Activated CD4-positive, alpha-beta T cell treated with anti-CD3 and anti-CD28 coated beads, Interleukin-2, amount 10 ng/mL, durations not matched to agents 7 days and 5 days (primary cell): ENCODE results near the gene EIF3L. TPM values are rescaled to one million over a fixed set of nuclear protein-coding genes. Genes with fewer than 3 reads are reported as not detected.

Experiments used
- CTCF ChIA-PET: fragments of 350-600 bp; sonication (Branson Sonifier 250); formaldehyde crosslinking; loops from one replicate; lab custom pipeline; 2021; ENCODE audit warnings: antibody characterized with exemption; lab: Charles Lee
- POLR2A ChIA-PET: fragments of 350-600 bp; sonication (Branson Sonifier 250); formaldehyde crosslinking; loops from one replicate; lab custom pipeline; 2021; ENCODE audit warnings: antibody characterized with exemption; lab: Charles Lee
- DNase-seq: peaks from one replicate; pipeline ENCODE4 v3.0.0-alpha.2; 2020
- H3K27ac Mint-ChIP-seq: one replicate; pipeline ENCODE4 v1.8.0; 2021; ENCODE audit warnings: mild to moderate bottlenecking, moderate library complexity, mixed read lengths
- H3K27me3 Mint-ChIP-seq: one replicate; pipeline ENCODE4 v1.8.0; 2021; ENCODE audit warnings: mixed read lengths
- H3K36me3 Mint-ChIP-seq: one replicate; pipeline ENCODE4 v1.8.0; 2021; ENCODE audit warnings: low read depth, mixed read lengths
- H3K4me1 Mint-ChIP-seq: one replicate; pipeline ENCODE4 v1.8.0; 2021; ENCODE audit warnings: mixed read lengths
- H3K4me3 Mint-ChIP-seq: one replicate; pipeline ENCODE4 v1.8.0; 2021; ENCODE audit warnings: mild to moderate bottlenecking, moderate library complexity, mixed read lengths
- H3K9me3 Mint-ChIP-seq: one replicate; pipeline ENCODE4 v1.8.0; 2021; ENCODE audit warnings: mixed read lengths
- total RNA-seq, 2 experiments: library from RNA; stranded (reverse); gene quantifications; one replicate each; pipeline ENCODE4 v1.2.3, GENCODE V29; 2021

Gene EIF3L
- total RNA-seq, 2 experiments from 2014 or later: 444 to 449 TPM

GRCh38 chr22:37820350-37820749, 28.9 kb upstream of the EIF3L start:
- H3K4me3 Mint-ChIP-seq: no peak overlapping the region
- peaks cover 40% of the 10 kb centered on the region for H3K27me3 Mint-ChIP-seq
- no peak for DNase-seq
- H3K4me1 Mint-ChIP-seq: peaks cover 20% of the 10 kb centered on the region
- no peaks in the 10 kb centered on the region for H3K9me3 Mint-ChIP-seq
- ChIA-PET CTCF (interaction anchor here (1.6 to 4.1 kb wide), 3 partner anchors 12 to 15 kb away, joined by 3 to 59 read pairs (median 5); partner anchors contain the start of gene GCAT), POLR2A (interaction anchor here (0.6 kb wide), 2 partner anchors 39 to 66 kb away, joined by 3 to 5 read pairs; no protein-coding TSS in a partner anchor)
- H3K27ac Mint-ChIP-seq: no peak overlapping the region
- peaks cover 1% of the 10 kb centered on the region for H3K36me3 Mint-ChIP-seq

- no peak overlapping the region for H3K4me3 Mint-ChIP-seq
Measured at GRCh38 chr22:37822079-37822833, 27.0 kb upstream of the EIF3L start.

DNA sequence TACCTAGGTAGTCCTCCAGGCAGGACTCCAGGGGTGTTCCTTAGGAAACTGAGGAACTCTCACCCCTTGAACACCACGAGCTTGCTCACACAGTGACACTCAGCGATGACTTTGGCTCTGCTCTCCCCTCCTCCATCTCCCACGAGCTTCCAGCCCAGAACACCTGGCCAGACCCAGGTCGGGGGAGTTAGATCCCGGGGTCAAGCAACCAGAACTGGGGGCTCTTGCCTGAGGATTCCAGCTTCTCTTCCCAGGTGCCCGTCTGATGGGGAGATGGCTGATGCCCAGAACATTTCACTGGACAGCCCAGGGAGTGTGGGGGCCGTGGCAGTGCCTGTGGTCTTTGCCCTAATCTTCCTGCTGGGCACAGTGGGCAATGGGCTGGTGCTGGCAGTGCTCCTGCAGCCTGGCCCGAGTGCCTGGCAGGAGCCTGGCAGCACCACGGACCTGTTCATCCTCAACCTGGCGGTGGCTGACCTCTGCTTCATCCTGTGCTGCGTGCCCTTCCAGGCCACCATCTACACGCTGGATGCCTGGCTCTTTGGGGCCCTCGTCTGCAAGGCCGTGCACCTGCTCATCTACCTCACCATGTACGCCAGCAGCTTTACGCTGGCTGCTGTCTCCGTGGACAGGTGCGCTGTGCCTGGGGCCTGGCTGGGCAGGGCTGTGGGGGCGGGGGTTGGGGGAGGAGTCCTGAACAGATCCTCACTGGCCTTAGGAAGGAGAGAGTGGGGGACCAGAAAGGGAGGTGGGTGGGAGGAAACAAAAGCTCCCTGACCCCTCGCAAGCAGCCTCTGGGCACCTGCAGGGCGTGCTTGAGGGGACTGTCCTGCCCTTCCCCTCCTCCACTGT, 25.9 kb upstream of the EIF3L start, which contains the start of gene GALR3:
TSS of gene GALR3 (plus strand) at position 249 of the 852 bp plus-strand sequence. CDS start at position 274, 25 bp downstream.
- H3K27ac Mint-ChIP-seq: peak within 1 kb of the TSS; percentile 41
- H3K36me3 Mint-ChIP-seq: no peaks in the 10 kb centered on the region
- H3K4me3 Mint-ChIP-seq: peak within 1 kb of the TSS; percentile 70
- POLR2A ChIA-PET: no interaction called here
- DNase-seq: no peak
- no peaks in the 10 kb centered on the region for H3K9me3 Mint-ChIP-seq
- CTCF ChIA-PET: interaction anchor here (1.0 to 2.5 kb wide), 4 partner anchors 16 to 272 kb away, joined by 3 to 7 read pairs (median 4); partner anchors contain the start of genes GCAT and MICALL1
- H3K27me3 Mint-ChIP-seq: peaks cover 40% of the 10 kb centered on the region
- H3K4me1 Mint-ChIP-seq: peaks cover 15% of the 10 kb centered on the region

More at GRCh38 chr22:37822079-37822833, 27.0 kb upstream of the EIF3L start:
- H3K27me3 Mint-ChIP-seq: peaks cover 40% of the 10 kb centered on the region
- ChIA-PET POLR2A (no interaction called here), CTCF (interaction anchor here (1.1 kb wide), 1 partner anchor 15 kb away, joined by 3 read pairs; the partner anchor contains the start of gene GCAT)
- H3K27ac Mint-ChIP-seq: no peak overlapping the region
- H3K4me1 Mint-ChIP-seq: peaks cover 23% of the 10 kb centered on the region
- no peak for DNase-seq
- H3K9me3 Mint-ChIP-seq: no peaks in the 10 kb centered on the region
- no peaks in the 10 kb centered on the region for H3K36me3 Mint-ChIP-seq

- DNase-seq: no peak
- no peaks in the 10 kb centered on the region for H3K9me3 Mint-ChIP-seq
- H3K27ac Mint-ChIP-seq: peak overlapping the region; percentile 72
- peaks cover 2% of the 10 kb centered on the region for H3K36me3 Mint-ChIP-seq
- peaks cover 29% of the 10 kb centered on the region for H3K27me3 Mint-ChIP-seq
- H3K4me1 Mint-ChIP-seq: peaks cover 8% of the 10 kb centered on the region
- H3K4me3 Mint-ChIP-seq: peak overlapping the region; percentile 70
- ChIA-PET POLR2A (no interaction called here), CTCF (interaction anchor here (0.7 to 2.5 kb wide), 4 partner anchors 8 to 81 kb away, joined by 3 to 7 read pairs (median 4); partner anchors contain the start of gene MICALL1)
Measured at GRCh38 chr22:37824674-37825641, 24.3 kb upstream of the EIF3L start.

DNA sequence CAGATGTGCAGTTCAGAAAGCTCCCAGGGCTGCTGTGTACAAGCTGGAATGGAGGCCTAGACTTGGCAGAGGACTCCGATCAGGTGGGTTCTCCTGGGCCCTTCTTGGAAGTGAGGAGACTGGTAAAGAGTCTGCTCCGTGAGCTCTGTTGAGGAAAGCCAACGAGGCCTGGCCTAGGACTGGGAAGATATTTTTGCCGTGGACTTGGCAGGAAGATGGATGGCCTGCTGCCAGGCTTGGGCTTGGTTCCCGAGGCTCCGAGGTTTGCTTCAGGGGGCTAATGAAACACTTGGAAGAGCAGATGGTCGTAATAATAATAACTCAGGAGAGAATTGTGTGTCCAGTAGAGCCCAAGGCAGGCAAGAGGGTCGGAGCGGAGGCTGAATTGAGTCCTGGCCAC, 22.2 kb upstream of the EIF3L start:
- Mint-ChIP-seq H3K27ac (no peak overlapping the region), H3K36me3 (peaks cover 14% of the 10 kb centered on the region), H3K4me3 (no peak overlapping the region), H3K4me1 (peaks cover 6% of the 10 kb centered on the region), H3K9me3 (no peaks in the 10 kb centered on the region), H3K27me3 (peaks cover 15% of the 10 kb centered on the region)
- ChIA-PET POLR2A (no interaction called here), CTCF (interaction anchor here (0.5 to 4.5 kb wide), 2 partner anchors 10 to 14 kb away, joined by 6 to 27 read pairs; no protein-coding TSS in a partner anchor)
- no peak for DNase-seq

DNA sequence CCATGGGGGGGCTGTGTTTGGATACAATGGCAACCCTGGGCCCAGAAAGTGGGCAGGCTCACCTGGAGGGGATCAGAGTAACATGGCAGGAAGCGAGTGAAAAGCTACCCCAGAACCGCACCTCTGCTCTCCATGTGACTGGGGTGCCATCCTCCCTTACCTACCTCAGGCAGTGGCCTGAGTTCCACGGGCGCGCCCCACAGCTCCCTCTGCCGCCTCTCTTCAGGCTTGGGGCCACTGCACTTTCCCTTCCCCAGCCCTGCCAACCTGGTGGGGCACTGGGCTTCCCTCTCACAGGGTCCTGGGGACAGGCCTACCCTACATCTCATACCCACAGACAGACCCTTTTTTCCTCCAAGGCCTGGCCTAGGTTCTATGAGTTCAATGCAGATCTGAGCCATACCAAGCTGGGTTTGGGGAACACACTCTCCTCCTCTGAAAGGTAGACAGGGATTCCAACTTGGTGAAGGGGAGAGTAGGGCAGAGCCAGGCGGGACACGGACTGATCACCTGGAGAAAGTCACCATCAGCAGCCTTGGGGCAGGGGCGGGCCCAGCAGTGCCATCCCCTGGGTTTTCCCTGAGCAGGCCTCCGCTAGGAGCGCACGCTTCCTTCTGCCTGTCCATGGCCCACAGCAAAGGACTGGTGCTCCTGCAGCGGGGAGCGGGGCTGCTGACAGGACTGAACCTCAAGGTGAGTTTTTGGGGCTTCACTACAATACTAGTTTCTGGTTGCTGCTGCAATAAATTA, 19.0 kb upstream of the EIF3L start:
- ChIA-PET CTCF (interaction anchor here (1.3 to 4.5 kb wide), 2 partner anchors 13 to 14 kb away, joined by 3 to 27 read pairs; partner anchors contain the start of gene ANKRD54), POLR2A (interaction anchor here (0.6 kb wide), 1 partner anchor 485 kb away, joined by 10 read pairs; no protein-coding TSS in a partner anchor)
- Mint-ChIP-seq H3K27ac (no peak overlapping the region), H3K36me3 (peaks cover 26% of the 10 kb centered on the region), H3K4me1 (peaks cover 3% of the 10 kb centered on the region), H3K27me3 (no peaks in the 10 kb centered on the region), H3K4me3 (no peak overlapping the region), H3K9me3 (no peaks in the 10 kb centered on the region)
- no peak for DNase-seq

DNA sequence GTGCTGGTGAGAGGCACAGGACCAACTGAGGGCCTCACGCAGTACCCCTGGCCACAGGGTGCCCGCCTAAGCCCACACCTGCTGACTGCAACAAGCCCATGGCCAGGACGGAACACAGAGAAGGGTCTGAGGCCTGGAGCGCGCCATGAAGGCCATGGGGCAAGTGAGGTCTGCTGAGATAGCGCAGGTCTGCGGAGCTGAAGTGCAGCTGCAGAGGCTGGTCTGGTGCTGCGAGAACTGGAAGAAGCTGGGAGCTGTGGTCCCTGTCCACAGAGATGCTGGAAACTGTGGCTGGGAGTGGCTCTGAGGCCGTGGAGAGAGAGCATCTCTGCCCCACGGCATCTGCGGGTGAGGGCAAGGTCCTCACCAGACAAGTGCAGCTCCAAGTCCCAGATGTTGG, 17.7 kb upstream of the EIF3L start:
- Mint-ChIP-seq H3K36me3 (peaks cover 26% of the 10 kb centered on the region), H3K4me3 (no peak overlapping the region), H3K4me1 (no peaks in the 10 kb centered on the region), H3K27ac (no peak overlapping the region), H3K27me3 (no peaks in the 10 kb centered on the region), H3K9me3 (no peaks in the 10 kb centered on the region)
- ChIA-PET CTCF (no interaction called here), POLR2A (no interaction called here)
- DNase-seq: no peak

DNA sequence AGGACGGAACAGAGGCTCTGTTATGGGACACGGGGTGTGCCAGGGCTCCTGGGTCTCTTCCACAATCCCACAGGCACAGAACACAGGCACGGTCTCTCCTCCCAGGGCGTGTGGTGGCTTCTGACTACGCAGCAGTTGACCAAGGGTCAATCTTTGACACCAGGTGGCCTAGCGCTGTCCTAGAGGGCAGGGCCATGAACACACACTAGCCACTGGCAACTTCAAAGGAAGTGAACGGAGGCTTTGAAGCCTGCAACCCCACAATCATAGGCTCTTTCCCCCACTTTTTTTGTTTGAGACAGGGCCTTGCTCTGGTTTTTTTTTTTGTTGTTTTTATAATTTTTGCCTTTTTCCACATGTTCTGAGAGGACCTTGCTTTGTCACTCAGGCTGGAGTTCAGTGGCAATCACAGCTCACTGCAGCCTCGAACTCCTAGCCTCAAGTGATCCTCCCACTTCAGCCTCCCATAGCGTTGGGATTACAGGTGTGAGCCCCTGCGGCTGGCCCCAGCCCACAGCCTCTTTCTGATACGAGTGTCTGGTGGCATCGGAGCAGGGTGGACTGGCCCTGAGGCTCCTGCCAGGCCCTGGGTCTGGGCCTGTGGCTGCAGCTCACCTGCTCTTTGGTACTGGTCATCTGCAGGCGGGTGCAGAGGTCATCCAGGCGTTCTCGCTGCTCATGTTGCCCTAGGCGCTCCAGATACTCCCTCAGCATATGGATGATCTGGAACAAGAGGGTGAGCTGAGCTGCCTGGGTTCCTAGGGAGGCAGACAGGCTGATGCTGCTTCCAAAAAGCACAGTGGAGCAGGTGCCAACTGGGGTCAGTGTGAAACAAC, 17.0 kb upstream of the EIF3L start:
- H3K9me3 Mint-ChIP-seq: no peaks in the 10 kb centered on the region
- H3K4me3 Mint-ChIP-seq: no peak overlapping the region
- CTCF ChIA-PET: interaction anchor here (1.3 kb wide), 1 partner anchor 13 kb away, joined by 3 read pairs; no protein-coding TSS in a partner anchor
- H3K4me1 Mint-ChIP-seq: no peaks in the 10 kb centered on the region
- no peak overlapping the region for H3K27ac Mint-ChIP-seq
- DNase-seq: no peak
- peaks cover 31% of the 10 kb centered on the region for H3K36me3 Mint-ChIP-seq
- POLR2A ChIA-PET: no interaction called here
- no peaks in the 10 kb centered on the region for H3K27me3 Mint-ChIP-seq

GRCh38 chr22:37842015-37842793, 7.0 kb upstream of the EIF3L start:
- peaks cover 4% of the 10 kb centered on the region for H3K9me3 Mint-ChIP-seq
- H3K4me1 Mint-ChIP-seq: peaks cover 18% of the 10 kb centered on the region
- H3K36me3 Mint-ChIP-seq: peaks cover 15% of the 10 kb centered on the region
- H3K27ac Mint-ChIP-seq: peak overlapping the region; percentile 27
- peak overlapping the region; percentile 88 for H3K4me3 Mint-ChIP-seq
- H3K27me3 Mint-ChIP-seq: no peaks in the 10 kb centered on the region
- ChIA-PET CTCF (no interaction called here), POLR2A (no interaction called here)
- no peak for DNase-seq

- ChIA-PET CTCF (interaction anchor here (0.8 to 2.3 kb wide), 12 partner anchors 9 to 277 kb away, joined by 3 to 9 read pairs (median 4); partner anchors contain the start of gene GGA1), POLR2A (interaction anchor here (0.7 kb wide), 2 partner anchors 18 to 110 kb away, joined by 6 read pairs; partner anchors contain the start of gene POLR2F)
- Mint-ChIP-seq H3K9me3 (peaks cover 4% of the 10 kb centered on the region), H3K4me3 (peak overlapping the region; percentile 88), H3K36me3 (peaks cover 22% of the 10 kb centered on the region), H3K4me1 (peaks cover 30% of the 10 kb centered on the region), H3K27ac (peak overlapping the region; percentile 92), H3K27me3 (no peaks in the 10 kb centered on the region)
- DNase-seq: no peak
Measured at GRCh38 chr22:37843741-37844089, 5.5 kb upstream of the EIF3L start.
